Breast epithelium (tissue), 3 donors: Measurements from ENCODE around the gene C1QC.

Experiments used
- CTCF ChIP-seq, 3 donors: fragments of 450-650 bp; IDR thresholded peaks; one replicate each; pipeline ENCODE4 v1.5.1; 2016 to 2017; ENCODE audit warnings: antibody characterized with exemption in 3 of 3, mild to moderate bottlenecking in 3 of 3, moderate library complexity in 3 of 3
- POLR2AphosphoS5 ChIP-seq, 3 donors: sonication (generic); formaldehyde crosslinking; IDR thresholded peaks; one replicate each; pipeline ENCODE4 v1.6.1; 2017; ENCODE audit warnings: antibody characterized with exemption in 3 of 3

- TF ChIP-seq CTCF (IDR thresholded peaks at IDR 0.05), result no peak
- TF ChIP-seq POLR2AphosphoS5 (IDR thresholded peaks at IDR 0.05), result no peak
These were observed 48.3 kb upstream of the C1QC start for GRCh38 chr1:22595108-22595507.
